Stimulated activated CD4-positive, alpha-beta T cell treated with anti-CD3 and anti-CD28 coated beads, Interleukin-4, amount 100 ng/mL, for 24 hours (primary cell): ENCODE data around the gene CLSTN1.
"Not testable (repeated sequence)": the region's sequence is repeated elsewhere in the genome, so short reads cannot be mapped to it uniquely, and the experiment has no call there.

Experiments used
- DNase-seq: peaks from one replicate; pipeline ENCODE4 v3.0.0-alpha.2; 2020

CLSTN1 gene

DNA sequence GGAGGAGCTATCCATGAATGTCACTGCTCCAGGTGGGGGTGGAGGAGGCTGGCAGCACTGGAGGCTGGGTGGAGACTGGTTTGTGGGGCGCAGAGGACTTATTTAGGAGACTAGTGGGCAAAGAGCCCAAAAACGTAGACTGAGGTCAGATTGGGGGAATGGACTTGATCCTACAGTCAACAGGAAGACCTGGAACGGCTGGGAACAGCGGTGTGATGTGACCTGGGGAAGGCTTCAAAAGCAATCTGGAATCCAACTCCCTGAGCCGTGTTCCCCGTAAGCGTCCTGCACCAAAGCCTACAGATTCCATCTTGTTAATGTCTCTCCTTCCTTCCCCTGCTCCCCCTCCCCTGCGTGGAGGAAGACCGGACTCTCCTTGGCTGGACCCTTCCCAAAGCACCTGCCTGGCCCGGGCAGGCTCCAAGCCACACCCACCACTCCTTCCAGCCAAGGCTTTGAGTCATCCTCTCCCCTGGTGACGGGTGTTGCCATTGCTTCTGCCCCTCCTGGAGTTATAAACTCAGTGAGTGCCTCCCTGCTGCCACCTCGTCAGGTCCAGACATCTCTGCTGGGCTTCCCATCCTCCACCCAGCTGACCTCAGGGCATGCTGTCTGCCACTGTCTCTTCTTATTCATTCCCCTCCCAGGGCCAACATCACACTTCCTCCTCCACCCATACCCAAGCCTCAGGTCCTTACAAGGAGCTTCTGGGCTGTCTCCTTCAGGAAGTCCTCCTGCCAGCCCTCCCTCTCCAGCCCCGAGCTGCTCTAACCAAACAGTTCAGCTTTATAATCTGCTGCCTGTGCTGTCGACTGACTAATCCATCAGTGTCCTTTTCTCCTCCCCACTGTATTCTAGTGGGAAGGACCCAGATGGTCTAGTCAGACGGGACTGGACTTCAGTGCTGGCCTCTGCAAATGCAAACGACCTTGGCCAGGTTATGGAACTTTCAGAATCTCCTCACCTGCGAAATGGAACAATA lies 1.6 kb upstream of the CLSTN1 start:
- DNase-seq, result peak; percentile 35

DNA sequence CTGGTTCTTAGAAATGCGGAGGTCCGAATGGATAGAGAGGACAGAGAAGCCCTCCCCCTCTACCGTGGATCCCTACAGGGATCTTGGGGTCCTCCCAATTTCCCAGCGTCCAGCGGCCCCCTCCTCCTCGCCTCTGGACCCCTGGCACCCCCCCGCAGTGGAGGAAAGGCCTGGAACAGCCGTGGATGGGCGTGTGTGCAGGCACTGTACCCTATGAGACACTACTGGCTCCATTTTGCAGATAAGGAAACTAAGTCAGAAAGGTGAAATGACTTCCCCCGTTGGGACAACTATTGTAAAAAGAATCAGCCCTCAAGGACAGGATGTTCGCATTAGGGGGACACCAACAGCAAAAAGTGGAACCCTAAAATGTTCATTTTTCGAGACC lies 931 bp upstream of the CLSTN1 start:
- DNase-seq, result no peak

GRCh38 chr1:9823693-9823942 lies 147 bp downstream of the CLSTN1 start:
- DNase-seq, result no peak

DNA sequence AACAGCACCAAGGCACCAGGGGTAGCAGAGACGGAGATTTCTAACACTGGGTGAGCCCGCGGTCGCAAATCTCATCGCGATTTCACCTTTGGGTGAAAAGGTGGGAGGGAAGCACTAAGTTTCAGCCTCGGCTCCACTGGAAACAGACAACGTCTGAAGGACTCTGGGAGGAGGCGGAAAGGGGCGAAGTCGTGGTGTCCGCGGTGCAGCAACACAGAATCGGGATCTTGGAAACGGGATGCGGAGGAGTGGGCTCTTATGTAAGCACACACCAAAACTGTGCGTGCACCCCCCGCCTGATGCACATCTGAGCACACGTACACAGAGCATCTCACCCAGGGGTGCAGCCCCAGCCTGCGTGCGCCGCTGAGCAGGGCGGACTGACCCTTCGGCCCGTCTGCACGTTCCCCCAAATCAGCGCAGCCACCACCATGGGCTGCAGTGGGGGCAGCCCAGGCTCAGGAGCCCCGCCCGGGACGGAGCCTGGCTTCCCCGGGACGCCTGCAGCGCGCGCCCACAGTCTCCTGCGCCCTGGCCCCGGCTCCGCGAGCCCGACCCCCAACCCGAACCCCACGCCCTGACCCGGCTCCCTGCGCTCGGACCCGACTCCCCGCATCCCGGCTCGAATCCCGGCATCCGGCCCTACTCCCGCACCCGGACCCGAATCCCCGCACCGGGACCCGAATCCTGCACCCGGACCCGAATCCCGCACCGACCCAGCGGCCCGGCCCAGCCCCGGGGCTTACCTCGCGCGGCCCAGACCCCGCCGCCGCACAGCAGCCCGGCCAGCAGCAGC lies 670 bp downstream of the CLSTN1 start:
- DNase-seq, result peak; percentile 30

DNA sequence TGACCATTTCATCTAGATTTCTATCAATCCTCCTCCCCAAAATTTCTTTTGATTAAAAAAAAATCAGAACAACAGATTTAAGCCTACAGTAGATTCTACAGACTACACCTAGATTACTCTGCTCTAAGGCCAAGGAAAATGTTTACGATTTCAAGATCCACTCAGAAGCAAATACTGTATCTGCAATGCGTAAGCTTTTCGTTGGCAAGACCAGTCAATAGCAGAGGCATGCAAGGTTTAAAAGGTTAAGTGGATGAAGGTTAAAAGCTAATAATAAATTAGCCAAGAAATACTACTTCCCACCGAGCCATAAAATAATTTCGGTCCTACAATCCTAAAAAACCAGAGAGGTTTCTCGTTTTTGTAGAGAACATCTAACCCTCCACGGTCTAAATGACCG lies 1.3 kb downstream of the CLSTN1 start:
- DNase-seq, result no peak

- DNase-seq, result no peak
These were observed 2.1 kb downstream of the CLSTN1 start for GRCh38 chr1:9821710-9822109.

- DNase-seq, result no peak
These were observed 3.2 kb downstream of the CLSTN1 start for GRCh38 chr1:9820521-9820920.

DNA sequence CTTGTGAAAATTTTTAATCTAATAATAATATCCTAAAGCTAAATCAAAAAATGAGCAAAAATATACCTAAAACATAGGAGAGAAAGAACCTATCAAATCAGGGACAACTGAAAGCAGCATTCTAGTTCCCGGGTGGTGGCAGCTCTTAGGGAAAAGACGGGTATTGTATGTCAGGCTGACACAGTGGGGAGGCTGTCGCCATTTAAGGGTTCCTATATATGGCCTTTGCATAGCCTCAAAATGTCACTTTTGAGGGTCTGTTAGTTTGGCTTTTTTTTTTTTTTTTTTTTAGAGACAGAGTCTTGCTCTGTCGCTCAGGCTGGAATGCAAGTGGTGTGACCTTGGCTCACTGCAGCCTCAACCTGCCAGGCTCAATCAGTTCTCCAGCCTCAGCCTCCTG lies 6.0 kb downstream of the CLSTN1 start:
- no peak for DNase-seq

DNA sequence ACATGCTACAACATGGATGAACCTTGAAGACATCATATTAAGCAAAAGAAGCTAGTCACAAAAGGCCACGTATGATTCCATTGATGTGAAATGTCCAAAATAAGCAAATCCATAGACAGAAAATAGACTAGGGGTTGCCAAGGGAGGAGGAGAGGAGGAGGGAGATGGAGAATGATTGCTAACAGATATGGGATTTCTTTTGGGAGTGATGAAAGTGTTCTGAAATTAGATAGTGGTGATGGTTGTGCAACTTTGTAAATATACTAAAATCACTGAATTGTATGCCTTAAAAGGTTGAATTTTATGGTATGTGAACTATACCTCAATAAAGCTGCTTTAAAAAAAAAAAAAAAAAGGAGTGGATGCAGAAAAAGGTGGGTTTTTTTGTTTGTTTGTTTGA lies 7.6 kb downstream of the CLSTN1 start:
- DNase-seq, result no peak

DNA sequence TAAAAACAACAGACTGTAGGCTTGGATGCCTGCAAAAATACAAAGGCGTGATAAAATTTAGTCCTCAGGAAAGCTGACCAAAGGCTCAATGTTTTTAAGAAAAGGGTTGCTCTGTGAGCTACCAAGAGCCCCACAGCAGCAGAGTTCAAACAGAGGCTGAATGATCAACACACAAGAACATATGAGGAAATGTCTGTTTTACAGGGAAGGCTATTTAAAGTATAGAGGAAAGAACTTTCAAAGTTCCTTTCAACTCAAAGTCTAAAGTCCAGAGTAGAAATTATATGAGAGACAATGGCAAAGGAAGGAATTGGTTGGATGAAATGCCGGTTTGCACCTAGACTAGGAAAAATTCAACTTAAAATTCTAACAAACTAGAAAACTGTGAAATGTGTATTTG lies 8.6 kb downstream of the CLSTN1 start:
- DNase-seq, result no peak

GRCh38 chr1:9814619-9815018 lies 9.1 kb downstream of the CLSTN1 start:
- no peak for DNase-seq

DNA sequence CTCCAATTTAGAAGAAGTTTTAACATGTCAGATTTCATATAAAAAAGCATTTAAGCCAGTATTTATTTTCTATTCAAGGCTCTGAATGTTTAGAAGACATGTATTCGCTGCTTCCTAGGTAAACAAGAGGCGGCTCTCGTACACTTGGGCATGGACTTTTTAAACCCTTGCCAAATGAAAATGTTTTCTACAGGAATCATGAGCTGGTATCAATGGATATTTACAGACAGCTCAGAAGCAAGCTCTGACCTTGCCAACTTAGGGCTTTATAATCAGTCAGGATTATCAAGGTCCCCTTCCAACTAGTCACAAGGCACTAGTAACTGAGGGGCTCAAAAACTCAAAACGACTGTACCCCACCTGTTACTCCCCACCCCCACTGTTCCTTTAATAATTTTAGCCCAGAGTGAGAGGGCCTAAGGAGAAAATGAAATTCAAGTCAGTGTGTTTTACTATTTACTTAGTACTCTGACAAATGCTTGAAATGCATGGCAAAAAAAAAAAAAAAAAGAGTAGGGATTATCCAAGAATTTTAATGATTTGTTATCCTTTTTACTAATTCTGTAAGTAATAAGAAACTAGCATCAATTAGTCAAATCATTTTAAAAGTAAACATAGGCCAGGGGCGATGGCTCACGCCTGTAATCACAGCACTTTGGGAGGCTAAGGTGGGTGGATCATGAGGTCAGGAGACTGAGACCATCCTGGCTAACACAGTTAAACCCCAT lies 12.4 kb downstream of the CLSTN1 start:
- no peak for DNase-seq

DNA sequence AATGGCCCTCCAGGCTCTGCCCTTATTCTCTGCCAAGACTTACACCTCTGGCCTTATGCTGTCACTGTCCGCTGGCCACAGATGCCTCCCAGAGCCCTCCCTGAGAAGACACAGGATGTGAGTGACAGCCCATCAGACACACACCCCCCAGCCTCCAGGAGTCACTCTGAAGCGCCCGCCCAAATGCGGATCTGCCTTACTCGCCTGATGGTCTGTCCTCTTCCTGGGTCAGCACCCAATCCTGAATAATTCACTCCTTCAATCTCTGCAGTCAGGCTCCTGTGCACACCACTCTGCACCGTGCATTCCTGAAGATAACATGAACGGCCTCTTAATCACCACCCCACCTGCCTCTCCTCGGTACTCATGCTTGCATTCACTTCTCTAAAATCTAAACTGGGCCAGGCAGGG lies 14.7 kb downstream of the CLSTN1 start:
- DNase-seq, result no peak

- no peak for DNase-seq
These were observed 15.3 kb downstream of the CLSTN1 start for GRCh38 chr1:9808459-9808858.

- no peak for DNase-seq
These were observed 16.2 kb downstream of the CLSTN1 start for GRCh38 chr1:9807541-9807940.

DNA sequence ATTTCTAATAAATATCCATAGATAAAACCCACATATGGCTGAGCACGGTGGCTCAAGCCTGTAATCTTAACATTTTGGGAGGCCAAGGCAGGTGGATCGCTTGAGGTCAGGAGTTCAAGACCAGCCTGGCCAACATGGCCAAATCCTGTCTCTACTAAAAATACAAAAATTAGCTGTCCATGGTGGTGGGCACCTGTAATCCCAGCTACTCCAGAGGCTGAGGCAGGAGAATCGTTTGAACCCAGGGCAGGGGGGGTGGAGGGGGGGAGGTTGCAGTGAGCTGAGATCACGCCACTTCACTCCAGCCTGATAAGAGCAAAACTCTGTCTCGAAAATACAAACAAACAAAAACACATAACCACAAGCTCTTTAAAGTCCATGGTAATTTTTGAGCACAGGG lies 17.8 kb downstream of the CLSTN1 start:
- not testable (repeated sequence) for DNase-seq

GRCh38 chr1:9805006-9805508 lies 18.7 kb downstream of the CLSTN1 start:
- DNase-seq, result no peak

DNA sequence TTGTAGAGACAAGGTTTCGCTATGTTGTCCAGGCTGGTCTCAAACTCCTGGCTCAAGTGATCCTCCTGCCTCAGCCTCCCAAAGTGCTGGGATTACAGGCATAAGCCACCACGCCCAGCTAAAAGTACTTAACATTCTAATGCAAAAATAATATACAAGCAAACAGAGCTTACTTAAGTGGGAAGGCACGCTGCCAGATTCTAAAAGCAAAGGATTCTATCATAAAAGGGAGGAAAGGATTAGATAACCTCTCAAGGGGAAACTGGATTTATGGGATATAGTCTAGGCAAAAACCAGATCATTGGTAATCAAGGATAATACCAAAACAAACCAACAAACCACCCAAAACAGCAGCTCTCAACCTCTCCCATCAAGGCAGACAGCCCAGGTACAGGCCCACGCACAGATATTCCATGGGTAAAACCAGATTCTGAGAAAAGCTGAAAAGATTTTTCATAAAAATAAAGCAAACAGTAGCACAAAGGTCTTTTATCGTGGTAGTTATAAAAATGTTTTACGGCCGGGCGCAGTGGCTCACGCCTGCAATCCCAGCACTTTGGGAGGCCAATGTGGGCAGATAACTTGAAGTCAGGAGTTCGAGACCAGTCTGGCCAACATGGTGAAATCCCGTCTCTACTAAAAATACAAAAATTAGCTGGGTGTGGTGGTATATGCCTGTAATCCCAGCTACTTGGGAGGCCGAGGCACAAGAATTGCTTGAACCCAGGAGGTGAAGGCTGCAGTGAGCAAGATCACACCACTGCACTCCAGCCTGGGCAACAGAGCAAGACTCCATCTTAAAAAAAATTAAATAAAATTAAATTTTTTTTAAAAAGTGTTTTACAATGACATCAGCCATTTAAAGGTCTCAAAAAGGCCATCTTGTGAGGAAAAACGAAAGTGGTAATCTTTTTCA lies 20.5 kb downstream of the CLSTN1 start:
- DNase-seq, result not testable (repeated sequence)

- no peak for DNase-seq
These were observed 21.9 kb downstream of the CLSTN1 start for GRCh38 chr1:9801909-9802308.

DNA sequence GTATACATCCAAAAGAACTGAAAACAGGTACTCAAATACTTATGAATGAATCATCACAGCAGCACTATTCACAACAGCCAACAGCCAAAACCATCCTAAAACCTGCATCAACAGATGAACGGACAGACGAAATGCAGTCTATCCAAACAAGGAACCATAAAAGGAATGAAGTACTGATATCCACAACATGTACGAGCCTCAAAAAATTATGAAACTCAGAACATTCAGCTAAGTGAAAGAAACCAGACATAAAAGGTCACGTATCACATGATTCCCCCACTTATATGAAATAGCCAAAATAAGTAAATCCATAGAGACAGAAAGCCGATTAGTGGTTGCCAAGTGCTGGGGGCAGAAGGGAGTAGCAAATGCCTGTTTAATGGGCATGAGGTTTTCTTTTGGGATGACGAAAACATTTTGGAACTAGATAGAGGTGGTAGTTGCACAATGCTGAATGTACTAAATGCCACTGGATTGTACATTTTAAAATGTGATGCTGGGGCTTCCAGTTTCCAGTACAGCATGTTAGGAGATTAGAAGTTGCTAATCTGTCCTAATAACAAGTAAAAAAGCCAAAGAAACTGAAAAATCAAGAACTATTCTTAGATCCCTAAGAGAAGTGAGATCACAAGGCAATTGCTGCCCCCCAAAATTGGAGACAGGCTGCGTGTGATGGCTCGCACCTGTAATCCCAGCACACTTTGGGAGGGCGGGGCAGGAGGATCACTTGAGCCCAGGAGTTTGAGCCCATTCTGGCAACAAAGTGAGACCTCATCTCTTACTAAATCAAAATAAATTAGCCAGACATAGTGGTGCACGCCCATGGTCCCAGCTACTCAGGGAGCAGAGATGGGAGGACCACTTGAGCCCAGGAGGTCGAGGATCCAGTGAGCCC lies 25.3 kb downstream of the CLSTN1 start:
- no peak for DNase-seq

GRCh38 chr1:9797049-9797448 lies 26.7 kb downstream of the CLSTN1 start:
- DNase-seq, result no peak
